Spleen (tissue), 7 donors: ENCODE results near the gene PARVA.

ENCODE experiments used
- POLR2A ChIP-seq, 3 donors: fragments of 450-650 bp; IDR thresholded peaks; one replicate each; pipeline ENCODE4 v1.5.1; 2017; ENCODE audit warnings: antibody characterized with exemption in 3 of 3, mild to moderate bottlenecking in 1 of 3
- TF ChIP-seq, protein P1 (sequence below), 11 experiments: fragments of 200-600 bp in 7 of 11; fragments of 450-650 bp in 4 of 11; sonication (generic) in 4 of 11; IDR thresholded peaks in 8 of 11; conservative IDR thresholded peaks in 3 of 11; 1 replicate in 7 of 11; 2 replicates in 4 of 11; pipeline versions ENCODE4 v1.4.0 to v1.8.0; 2016 to 2021; ENCODE audit warnings: antibody characterized with exemption in 11 of 11, inconsistent platforms in 4 of 11, mild to moderate bottlenecking in 1 of 11
- donor health status: DM: no; HTN: no; CAD: no; lungs with moderate emphysema.
- donor health status: DM: no; HTN: no; CAD: no.
- donor health status: DM: no; HTN: no; CAD: no.

DNA sequence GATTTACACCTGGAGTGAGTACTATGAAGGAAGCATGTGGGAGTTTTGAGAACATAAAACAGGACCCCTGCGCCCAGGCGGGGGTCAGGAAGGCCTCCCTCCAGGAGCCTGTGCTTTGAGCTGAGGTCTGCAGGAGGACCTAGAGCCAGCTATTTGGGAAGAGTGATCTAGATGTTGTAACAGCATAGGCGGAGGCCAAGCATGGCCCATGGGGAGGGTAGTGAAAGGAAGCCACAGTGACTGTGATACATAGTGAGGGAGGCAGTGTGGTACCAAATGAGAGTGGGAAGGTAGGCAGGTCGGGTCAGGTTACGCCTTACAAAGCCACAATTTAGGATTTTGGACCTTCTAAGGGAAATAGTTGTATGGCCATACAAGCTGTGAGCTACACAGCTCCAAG, 147.5 kb downstream of the PARVA start:
- TF ChIP-seq, protein P1, sequence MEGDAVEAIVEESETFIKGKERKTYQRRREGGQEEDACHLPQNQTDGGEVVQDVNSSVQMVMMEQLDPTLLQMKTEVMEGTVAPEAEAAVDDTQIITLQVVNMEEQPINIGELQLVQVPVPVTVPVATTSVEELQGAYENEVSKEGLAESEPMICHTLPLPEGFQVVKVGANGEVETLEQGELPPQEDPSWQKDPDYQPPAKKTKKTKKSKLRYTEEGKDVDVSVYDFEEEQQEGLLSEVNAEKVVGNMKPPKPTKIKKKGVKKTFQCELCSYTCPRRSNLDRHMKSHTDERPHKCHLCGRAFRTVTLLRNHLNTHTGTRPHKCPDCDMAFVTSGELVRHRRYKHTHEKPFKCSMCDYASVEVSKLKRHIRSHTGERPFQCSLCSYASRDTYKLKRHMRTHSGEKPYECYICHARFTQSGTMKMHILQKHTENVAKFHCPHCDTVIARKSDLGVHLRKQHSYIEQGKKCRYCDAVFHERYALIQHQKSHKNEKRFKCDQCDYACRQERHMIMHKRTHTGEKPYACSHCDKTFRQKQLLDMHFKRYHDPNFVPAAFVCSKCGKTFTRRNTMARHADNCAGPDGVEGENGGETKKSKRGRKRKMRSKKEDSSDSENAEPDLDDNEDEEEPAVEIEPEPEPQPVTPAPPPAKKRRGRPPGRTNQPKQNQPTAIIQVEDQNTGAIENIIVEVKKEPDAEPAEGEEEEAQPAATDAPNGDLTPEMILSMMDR (IDR thresholded peaks at IDR 0.05 in 8 of 11, conservative IDR thresholded peaks at IDR 0.05 in 3 of 11) = no peak
- no peak for TF ChIP-seq POLR2A (IDR thresholded peaks at IDR 0.05)
